HCT116 (cell line): ENCODE measurements around the gene ZC3H15.

Experiments
- ELF1 ChIP-seq: IDR thresholded peaks from 2 replicates; pipeline ENCODE4 v1.6.1; 2012; ENCODE audit warnings: low read depth, borderline replicate concordance
- FOSL1 ChIP-seq: IDR thresholded peaks from 2 replicates; pipeline ENCODE4 v1.6.1; 2012; ENCODE audit warnings: low read depth
- JUND ChIP-seq: IDR thresholded peaks from 2 replicates; pipeline ENCODE4 v1.6.1; 2012
- RAD21 ChIP-seq: IDR thresholded peaks from 2 replicates; pipeline ENCODE4 v1.6.1; 2012; ENCODE audit warnings: low read depth, mild to moderate bottlenecking

GRCh38 chr2:186532891-186533290 is 46.8 kb downstream of the ZC3H15 start:
- no peak for TF ChIP-seq JUND
- TF ChIP-seq ELF1, result no peak
- TF ChIP-seq FOSL1, result no peak
- TF ChIP-seq RAD21, result no peak
